Measurements from ENCODE around the gene PGLYRP3. TPM values are rescaled to one million over a fixed set of nuclear protein-coding genes. Genes with fewer than 3 reads are reported as not detected.
"Not testable (repeated sequence)": the region's sequence is repeated elsewhere in the genome, so short reads cannot be mapped to it uniquely, and the experiment has no call there.

PGLYRP3 gene
- total RNA-seq, 1 donor from 2014 or later, result not detected

DNA sequence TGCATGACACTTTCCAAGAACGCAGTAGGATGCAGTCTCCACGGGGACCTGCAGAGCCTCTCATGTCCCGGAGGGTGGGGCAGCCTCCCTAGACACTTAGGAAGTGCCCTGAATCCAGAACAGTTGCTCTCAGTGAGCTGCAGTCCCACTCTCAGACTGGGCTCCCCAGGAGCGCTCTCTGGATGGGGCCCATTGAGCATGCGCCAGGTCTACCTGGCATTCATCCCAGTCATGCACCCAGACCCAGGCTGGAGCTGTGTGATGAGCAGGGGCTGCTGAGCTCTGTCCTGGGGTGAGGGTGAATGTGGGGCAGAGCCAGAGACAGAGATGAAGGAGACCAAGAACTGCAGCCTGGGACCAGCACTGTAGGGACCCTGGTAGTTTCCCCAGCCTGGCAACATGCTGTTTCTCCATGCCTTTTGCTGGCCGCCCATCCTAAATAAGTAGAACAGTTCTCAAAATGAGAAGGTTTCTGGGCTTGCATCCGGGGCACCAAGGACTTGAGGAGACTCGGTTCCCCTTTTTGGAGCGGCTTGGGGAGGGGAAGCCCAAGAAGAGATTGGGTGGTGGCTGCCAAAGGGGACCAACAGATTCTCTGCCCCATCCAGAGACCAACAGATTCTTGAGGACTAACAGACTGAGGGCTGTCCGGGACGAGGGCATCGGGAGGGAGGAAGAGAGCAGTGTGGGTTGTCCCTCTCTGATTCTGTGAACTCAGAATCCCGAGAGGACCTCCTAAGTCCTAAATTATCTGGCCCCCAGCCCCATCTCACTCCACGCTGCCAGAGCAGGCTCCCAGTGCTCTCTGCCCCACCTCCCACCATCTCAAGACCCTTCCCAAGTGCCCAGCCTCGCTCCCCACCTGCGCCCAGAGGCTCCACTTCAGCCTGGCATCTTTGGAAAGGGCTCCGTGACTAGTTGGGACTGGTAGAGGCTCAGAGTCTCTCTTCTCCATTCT, 36.9 kb upstream of the PGLYRP3 start:
- intact Hi-C loops (cut with micrococcal nuclease), result no loop called here
- ATAC-seq (no peak), DNase-seq (no peak)

DNA sequence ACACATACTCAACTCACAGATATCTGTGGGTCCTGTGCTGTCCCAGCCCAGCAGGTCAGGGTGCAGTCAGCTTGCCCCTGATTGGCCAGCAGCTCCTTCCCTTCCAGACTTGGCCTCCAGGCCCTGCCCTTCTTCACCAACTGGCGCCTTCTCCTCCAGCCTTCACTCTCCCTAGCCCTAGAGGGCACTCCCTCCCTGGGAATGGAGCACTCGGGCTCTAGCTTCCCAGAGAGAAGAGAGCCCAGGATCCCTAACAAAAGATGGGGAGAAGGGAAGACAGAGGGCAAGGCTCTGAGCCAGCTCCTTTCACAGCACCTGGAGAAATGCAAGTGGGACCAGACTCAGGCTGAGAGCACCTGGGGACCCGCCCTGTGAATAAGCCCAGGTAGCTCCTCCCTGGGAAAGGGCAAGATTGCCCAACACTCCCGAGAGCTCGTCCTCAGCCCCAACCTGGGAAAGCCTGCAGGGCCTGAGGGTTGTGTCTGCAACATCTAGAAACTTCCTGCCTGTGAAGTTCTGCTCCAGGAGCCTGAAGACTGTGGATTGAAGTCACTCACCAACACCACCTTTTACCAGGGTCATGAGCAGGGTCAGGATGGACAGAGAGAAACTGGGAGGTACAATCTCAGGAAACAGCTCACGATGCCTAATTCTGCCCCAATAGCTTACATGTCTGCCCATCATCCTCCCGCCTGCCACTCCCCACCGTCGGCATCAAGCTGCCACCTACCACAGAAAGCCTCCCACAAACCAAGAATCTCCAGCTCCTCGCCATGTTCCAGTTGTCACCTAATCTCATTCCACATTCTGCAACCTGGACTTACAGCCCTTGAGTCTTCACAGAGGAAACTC, 36.0 kb upstream of the PGLYRP3 start, which contains the start of gene PGLYRP4:
PGLYRP4 (minus strand) TSS at position 331 of the 852 bp plus-strand sequence. CDS start 909 bp downstream, outside the sequence.
- DNase-seq (no peak), ATAC-seq (no peak)
- intact Hi-C loops (cut with micrococcal nuclease), result no loop called here

DNA sequence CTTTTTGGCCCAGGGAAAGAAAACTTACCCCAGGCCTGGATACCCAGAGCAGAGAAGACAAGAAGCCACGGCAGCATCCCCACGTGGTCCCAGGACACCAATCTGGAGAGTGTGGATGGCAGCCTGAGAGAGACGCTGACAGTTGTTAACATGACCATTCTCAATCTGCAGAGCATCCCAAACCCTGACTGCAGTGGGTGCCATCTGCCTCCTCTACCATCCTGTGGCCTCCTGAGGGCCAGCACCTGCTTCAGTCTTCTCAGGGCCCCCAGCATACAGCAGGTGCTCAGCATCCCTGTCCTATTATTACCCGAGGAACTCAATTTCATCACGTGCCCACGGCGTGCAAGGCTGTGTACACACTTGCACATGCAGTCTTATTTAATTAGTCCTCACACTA, 35.1 kb upstream of the PGLYRP3 start:
- intact Hi-C loops (cut with micrococcal nuclease), result no loop called here
- ATAC-seq (no peak), DNase-seq (no peak)

GRCh38 chr1:153347049-153347448, 34.3 kb upstream of the PGLYRP3 start:
- DNase-seq; ATAC-seq; intact Hi-C loops (cut with micrococcal nuclease): not testable (repeated sequence)

GRCh38 chr1:153346077-153346723, 33.4 kb upstream of the PGLYRP3 start:
- intact Hi-C loops (cut with micrococcal nuclease), result no loop called here
- ATAC-seq (no peak), DNase-seq (no peak)

DNA sequence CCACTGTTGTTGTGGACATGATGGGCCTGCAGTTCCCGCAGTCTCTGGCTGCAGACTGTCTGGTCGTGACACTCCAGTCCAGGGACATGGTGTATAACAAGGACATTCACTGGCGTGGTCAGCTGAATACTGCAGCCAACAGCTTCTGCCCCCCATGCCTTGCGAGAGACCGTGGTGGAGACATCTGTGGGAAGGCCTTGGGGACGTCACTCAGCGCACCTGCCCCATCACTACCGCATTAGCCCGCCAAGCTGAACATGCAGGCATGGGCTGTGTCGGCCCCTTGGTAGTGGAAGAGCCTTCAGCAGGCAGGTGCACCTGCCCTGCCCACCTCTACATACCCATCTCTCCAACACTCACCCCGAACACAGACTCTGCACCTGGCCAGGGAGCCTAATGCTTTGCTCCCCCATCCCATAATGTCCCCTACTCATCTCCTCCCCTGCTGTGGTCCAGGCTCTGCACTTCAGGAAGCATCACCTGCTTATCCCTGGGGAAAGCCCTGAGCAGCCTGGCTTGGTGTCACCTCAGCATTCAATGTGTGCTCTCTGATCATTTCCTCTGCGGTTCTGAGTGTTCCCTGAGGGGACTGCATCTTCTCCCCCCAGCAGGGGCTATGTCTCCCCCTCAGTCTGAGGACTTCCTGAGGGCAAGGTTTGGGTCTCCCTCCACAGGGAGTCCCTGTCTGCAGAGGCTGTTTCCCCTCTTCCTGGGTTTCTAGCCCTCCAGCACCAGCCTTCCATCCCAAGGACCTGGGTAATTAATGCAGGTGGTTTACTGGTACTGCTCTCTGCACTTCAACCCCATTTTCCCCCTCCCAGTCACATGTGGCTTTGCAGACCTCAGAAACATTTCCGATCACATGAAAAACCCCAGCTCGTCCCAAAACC, 32.7 kb upstream of the PGLYRP3 start:
- ATAC-seq (no peak), DNase-seq (no peak)
- intact Hi-C loops (cut with micrococcal nuclease), result no loop called here

GRCh38 chr1:153344718-153345025, 31.9 kb upstream of the PGLYRP3 start:
- DNase-seq (no peak), ATAC-seq (no peak)
- intact Hi-C loops (cut with micrococcal nuclease), result no loop called here

- no peak for DNase-seq
- no peak for ATAC-seq
- intact Hi-C loops (cut with micrococcal nuclease), result no loop called here
These were observed 31.3 kb upstream of the PGLYRP3 start for GRCh38 chr1:153343811-153344717.

DNA sequence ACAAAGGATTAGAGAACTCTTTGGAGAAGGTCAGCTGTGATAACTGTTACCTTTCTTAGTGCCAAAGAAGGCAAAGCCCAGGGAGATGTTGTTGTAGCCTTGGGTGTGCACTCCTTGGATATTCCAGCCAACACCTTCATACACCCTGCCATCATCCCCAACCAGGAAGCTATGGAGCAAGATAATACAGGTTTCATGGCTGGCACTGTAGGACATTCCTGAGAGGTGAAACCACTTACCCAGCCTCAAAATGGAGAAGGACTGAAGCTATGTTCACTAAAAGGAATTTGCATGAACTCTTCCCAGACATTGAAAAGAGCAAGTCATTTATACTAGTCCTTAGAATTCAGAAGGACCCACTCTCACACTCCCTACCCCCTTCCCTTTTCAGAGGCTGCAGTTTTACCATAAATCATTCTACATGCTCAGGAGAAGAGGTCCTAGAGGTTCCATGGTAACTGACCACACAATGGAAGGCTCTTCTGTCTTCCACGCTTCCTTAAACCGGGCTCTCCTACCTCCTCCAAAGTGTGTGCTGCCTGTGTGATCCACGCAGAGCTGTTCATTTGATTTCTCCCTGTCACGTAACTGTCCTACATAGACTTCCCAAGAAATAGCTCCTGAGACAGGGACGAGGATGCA, 30.4 kb upstream of the PGLYRP3 start:
- ATAC-seq, result no peak
- intact Hi-C loops (cut with micrococcal nuclease), result no loop called here
- DNase-seq, result no peak

GRCh38 chr1:153342178-153342577, 29.4 kb upstream of the PGLYRP3 start:
- DNase-seq (no peak), ATAC-seq (no peak)
- intact Hi-C loops (cut with micrococcal nuclease), result no loop called here

DNA sequence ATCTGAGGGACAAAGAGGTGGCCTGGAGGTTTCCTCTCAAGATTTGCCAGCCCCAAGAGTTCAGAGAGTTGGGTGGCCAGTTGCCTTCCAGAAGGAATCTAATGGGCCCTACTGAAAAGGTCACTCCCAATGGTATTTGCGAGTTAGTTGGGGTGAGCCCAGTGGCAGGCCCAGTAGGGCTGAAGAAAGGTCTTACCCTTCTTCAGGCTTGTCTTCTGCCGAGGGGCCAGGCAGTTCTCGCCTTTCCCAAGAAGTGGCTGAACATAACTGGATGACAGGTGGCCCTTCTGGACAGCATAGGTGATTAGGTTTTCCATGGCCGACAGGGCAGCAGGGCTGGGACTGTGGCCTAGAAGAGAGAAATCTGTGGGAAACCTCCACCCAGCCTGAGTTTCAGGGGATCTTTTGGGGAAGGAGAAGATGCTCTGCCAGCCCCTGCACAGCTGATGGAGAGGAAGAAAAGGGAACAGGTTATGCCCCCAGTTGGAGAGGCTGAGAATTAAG, 28.7 kb upstream of the PGLYRP3 start:
- ATAC-seq (no peak), DNase-seq (no peak)
- intact Hi-C loops (cut with micrococcal nuclease), result no loop called here

GRCh38 chr1:153340356-153340755, 27.6 kb upstream of the PGLYRP3 start:
- no peak for ATAC-seq
- no peak for DNase-seq
- intact Hi-C loops (cut with micrococcal nuclease), result no loop called here

DNA sequence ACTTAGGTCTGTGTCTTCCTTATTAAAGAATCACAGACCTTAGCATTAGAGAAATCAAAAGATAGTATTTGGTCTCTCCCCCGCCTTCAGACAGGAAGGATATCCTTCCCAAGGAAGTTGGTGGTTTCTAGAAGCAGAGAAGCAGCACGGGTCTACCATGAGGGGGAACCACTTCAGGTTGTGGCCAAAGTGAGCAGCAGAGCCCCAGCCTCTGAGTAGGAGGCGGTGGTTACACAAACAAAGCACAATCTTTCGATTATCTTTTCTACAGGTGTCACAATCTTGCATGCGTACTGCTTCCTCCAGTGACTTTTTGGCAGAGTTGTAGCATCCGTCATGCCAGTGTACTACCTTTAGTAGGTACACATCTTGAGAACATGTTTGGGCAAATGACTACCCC, 27.1 kb upstream of the PGLYRP3 start:
- ATAC-seq (no peak), DNase-seq (no peak)
- intact Hi-C loops (cut with micrococcal nuclease), result no loop called here

DNA sequence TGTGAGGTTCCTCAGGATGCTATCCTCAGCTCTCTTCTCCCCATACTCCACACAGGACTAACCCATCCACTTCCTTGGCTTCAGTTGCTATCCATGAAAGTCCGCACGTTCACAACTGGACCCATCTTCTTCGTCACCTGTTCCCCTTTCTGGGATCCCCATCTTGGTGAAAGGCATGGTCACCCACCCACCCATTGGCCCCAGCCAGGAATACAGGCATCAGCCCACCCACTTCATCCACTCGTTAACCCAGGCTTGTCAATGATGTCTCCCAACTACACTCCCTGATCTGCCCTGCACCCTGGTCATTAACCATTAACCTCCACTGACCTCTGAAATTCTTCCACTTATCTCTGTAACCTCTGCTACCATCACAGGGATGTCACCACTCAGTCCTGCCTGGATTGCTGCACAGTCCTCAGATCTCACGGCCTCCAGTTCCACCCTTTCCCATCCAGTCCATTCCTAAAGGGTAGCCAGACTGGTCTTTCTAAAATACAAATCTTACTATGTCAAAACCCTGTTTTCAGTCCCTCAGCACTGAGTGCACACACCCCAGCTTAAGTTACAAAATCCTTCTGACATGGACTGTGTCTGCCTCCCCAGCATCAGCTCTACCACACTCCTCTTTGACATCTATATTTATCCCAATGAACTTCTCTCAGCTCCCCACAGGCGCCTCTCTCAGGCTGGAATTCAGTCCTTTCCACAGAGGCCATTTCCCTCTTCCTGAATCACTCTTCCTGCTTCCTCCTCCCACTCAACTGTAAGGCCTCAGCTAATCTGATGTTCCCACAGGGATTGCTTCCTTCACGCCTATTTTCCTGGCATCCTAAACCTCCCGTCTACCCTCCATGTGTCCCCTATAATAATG, 25.5 kb upstream of the PGLYRP3 start:
- DNase-seq (no peak), ATAC-seq (no peak)
- intact Hi-C loops (cut with micrococcal nuclease), result no loop called here

GRCh38 chr1:153336650-153337049, 23.9 kb upstream of the PGLYRP3 start:
- intact Hi-C loops (cut with micrococcal nuclease), result no loop called here
- no peak for ATAC-seq

DNA sequence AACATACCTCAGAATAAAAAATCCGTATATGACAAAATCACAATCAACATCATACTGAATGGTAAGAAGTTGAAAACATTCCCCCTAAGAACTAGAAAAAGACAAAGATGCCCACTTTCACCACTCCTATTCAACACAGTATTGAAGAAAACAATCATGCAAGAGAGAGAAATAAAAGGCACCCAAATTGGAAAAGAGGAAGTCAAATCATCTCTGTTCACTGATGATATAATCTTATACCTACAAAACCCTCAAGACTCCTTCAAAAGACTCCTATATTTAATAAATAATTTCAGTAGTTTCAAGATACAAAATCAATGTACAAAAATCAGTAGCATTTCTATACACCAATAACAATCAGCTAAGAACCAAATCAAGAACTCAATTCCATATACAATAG, 21.1 kb upstream of the PGLYRP3 start:
- DNase-seq, result no peak
- ATAC-seq, result no peak
- intact Hi-C loops (cut with micrococcal nuclease), result no loop called here

More at GRCh38 chr1:153336650-153337049, 23.9 kb upstream of the PGLYRP3 start:
- no peak for DNase-seq

Data from left ventricle myocardium superior (tissue), 1 donor.